NCI-H2081 (cell line): ENCODE data around the gene FRAS1.
"Not testable (repeated sequence)": the region's sequence is repeated elsewhere in the genome, so short reads cannot be mapped to it uniquely, and the experiment has no call there.

Experiments
- DNase-seq, 2 experiments: peaks; one replicate each; lab custom pipeline; 2025; lab: John Stamatoyannopoulos, UW

Gene FRAS1

GRCh38 chr4:78325271-78326157 lies 268.4 kb downstream of the FRAS1 start:
- no peak for DNase-seq

GRCh38 chr4:78328591-78328990 lies 271.5 kb downstream of the FRAS1 start:
- DNase-seq: not testable (repeated sequence)

DNA sequence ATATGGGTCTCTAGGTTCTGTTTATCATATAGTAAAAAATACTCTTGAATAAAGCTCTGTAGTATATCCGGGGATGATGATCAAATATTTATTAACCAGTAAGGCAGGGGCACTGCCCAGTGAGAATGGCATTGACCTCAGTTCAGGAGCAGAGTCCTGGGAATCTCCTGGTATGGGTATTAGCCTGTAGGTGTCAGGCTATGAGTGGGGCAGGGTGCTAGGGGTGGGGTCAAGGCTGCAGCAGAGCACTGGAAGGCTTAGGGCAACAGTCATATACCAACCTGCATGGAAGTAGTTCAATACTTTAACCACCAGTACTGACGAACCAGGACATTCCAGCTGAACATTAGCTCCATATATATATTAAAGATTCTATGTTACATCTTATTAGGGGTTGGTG lies 274.1 kb downstream of the FRAS1 start:
- DNase-seq: no peak

DNA sequence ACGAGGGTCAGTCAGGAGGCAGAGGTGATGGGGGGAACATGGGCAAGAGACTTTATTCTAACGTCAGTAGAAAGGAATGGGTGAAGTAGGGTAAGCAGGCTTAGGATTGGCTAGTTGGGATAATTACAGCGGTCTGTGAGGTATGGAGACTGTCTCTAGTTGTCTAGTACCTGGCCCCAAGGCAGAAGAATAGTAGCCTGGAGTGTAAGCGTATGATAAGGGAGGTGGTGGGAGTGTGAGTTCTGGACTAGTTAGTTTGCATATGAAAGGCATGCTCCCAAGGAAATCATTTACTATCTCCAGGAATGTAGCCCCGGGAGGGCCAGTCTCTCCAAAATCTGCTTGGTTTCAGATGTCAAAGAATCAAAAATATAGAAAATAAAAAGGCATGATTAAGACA lies 274.8 kb downstream of the FRAS1 start:
- no peak for DNase-seq

- no peak for DNase-seq
Observed at GRCh38 chr4:78332976-78333375, 275.9 kb downstream of the FRAS1 start.

GRCh38 chr4:78336093-78336943 lies 279.2 kb downstream of the FRAS1 start:
- no peak for DNase-seq

DNA sequence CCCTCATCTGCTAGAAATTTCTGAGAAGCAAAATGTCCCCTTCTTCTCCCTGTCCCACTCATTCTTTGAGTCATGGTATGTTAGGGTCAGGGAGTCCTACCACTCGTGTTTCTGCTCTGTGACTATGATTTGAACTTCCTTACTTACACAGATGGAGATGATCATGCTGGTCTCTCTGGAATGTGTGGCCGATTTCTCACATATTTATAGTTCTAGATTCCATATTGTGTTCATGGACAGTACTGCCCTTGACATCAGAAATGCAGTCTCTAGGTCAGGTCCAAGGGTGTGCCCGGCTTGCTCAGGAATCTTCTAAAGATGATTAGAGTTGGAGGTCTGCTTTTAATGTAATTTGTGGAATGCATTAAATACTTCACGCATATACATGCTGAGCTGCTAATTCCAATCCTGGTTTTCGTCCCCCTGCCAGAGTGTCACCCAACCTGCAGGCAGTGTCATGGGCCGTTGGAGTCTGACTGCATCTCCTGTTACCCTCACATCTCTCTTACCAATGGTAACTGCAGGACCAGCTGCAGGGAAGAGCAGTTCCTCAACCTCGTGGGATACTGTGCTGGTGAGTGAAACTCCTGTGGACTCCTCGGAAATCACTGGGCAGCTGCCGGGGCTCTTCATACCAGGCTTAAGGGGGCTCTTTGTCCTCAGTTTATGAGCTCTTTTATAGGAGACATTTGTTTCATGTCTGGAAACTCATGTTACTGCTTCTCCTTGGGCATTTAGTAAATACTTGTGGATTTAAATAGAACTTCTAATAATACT lies 280.3 kb downstream of the FRAS1 start:
- no peak for DNase-seq

DNA sequence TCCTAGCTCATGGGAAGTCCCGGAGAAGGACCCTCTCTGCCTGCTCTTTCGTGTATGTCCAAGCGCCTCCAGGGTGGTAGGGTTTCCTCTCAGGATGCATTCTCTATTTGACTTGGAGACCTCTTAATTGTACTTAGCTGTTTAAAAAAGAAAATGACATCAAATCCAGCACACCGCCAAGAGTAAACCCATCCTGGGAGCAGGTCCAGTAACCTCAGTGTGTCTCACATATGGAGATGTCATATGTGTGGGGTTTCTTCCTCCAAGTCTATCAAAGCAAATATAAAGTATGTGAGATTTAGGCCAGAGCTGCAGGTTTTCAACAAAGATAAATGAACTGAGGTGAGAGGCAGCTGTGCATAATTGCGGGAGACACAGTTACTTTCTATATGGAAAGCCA lies 285.0 kb downstream of the FRAS1 start:
- no peak for DNase-seq

- no peak for DNase-seq
Observed at GRCh38 chr4:78343682-78344081, 286.6 kb downstream of the FRAS1 start.

- no peak for DNase-seq
Observed at GRCh38 chr4:78345237-78345636, 288.1 kb downstream of the FRAS1 start.

DNA sequence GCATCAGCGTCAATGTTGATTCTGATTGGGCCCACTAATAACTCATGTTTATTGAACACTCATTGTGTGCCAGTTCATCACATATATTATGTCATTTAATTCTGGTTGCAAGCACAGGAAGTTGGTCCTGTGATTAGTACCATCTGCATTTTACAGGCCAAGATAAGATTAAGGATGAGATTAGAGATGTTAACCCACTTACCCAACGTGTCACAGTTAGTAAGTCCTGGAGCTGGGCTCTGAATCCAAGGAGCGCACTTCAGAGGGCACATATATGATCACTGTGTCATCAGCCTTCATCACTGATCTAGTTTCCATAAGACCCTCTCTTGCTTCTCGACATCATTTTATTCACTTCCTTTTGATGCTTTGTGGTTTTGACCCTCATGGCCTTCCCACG lies 289.1 kb downstream of the FRAS1 start:
- no peak for DNase-seq

DNA sequence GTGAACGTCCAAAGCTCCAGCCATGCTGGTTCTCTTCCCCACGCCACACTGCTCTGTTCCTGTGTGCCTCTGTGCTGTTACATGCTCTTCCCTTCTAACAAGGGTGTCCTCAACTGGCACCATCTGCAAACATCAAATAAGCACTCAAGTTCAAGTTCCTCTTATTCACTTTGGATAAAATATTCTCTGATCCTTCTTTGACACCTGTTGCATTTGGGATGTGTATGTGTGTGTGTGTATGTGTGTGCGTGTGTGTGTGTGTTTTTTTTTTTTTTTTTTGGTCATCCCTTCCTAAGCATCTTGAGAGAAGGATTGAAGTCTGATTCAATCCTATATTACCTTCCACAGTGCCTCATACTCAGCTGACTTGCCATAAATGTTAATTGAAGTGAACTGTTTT lies 290.4 kb downstream of the FRAS1 start:
- no peak for DNase-seq

- DNase-seq: no peak
Observed at GRCh38 chr4:78353921-78354320, 296.8 kb downstream of the FRAS1 start.

- no peak for DNase-seq
Observed at GRCh38 chr4:78354782-78355181, 297.7 kb downstream of the FRAS1 start.

GRCh38 chr4:78355306-78355705 lies 298.2 kb downstream of the FRAS1 start:
- no peak for DNase-seq

DNA sequence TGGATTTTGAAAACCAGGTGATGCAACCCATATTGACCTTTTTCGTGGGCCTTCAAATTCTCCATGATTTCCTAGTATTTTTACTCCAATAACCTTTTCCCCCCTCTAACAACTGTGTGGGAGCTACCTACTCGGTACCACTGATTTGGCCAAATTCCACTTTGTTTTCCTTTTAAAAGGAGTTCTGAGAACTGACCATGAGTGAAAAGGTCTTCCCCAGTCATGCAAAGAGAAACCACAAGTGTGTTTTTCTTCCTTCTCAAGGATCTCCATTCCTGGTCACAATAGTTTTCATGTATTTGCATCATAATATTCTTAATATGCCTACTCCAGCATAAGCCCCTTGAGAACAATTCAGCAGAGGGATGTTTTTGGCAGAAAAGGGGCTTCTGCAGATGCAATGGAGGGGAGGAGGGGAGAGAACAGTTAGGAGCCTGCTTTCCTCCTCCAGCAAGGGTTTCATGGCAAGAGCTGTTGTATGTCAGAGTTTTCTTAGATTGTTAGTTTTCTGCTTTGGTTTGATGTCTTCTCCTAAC lies 299.2 kb downstream of the FRAS1 start:
- no peak for DNase-seq

DNA sequence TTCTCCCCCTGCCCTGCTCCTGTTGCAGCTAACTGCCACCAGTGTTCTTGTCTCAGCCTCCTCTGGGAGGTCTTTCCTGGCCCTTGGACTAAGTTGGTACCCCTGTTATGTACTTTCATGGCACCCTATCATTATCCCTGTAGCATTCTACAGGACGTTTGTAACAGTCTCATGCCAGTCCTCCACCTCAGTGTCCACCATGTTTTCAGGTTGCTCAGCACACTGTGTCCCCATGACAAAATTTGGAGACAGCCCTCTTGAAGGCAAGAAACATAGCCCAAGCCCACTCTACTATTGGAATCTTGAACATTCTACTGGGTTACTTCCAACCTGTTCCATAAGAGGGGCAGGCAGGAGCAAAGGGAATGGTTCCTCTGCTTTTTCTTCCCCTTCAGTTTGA lies 300.0 kb downstream of the FRAS1 start:
- DNase-seq: no peak

GRCh38 chr4:78360466-78360865 lies 303.3 kb downstream of the FRAS1 start:
- peak in 1 of 2 experiments; percentile 62 for DNase-seq

- no peak for DNase-seq
Observed at GRCh38 chr4:78361621-78362120, 304.5 kb downstream of the FRAS1 start.

DNA sequence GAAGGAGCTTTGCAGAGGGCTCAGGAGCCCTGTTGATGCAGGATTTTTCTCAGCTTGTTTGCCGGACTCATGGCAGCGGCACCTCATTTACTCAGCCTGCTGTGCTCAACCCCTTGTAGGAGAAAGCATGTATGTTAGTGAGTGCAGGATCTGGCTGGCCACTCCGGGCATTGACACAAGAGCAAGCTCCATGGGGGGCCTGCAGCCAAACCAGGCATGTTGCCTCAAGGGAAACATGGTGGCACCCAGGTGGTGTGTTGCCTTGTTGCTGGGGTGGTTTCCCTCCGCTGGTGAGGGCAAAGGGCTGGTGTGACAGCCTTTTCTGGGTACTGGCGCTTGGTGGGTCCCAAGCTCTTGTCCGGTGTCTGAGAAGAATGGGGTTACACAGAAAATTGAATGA lies 305.2 kb downstream of the FRAS1 start:
- no peak for DNase-seq

DNA sequence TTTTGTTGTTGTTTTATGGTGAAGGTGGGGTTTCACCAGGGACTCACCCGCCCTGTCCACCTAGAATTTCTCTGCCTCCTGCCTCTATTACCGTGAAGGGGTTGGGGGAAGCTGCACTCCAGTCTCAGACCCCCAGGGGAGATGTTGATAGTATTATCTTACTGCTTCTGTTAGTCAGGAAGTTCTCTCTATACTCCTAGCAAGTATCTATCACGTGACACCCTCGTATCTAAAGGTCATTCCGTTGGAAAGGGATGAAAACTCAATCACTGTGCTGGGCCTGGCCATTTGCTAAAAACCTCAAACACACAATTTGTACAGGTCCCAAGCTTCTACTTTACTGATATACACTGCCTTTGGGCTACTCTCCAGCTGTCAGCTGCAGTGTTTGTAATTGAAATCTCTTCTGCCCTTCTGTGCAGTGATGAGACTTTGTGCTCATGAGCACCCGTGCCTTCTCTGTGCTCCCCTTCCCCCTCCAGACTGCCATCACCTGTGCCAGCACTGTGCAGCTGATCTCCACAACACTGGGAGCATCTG lies 306.0 kb downstream of the FRAS1 start:
- DNase-seq: no peak

DNA sequence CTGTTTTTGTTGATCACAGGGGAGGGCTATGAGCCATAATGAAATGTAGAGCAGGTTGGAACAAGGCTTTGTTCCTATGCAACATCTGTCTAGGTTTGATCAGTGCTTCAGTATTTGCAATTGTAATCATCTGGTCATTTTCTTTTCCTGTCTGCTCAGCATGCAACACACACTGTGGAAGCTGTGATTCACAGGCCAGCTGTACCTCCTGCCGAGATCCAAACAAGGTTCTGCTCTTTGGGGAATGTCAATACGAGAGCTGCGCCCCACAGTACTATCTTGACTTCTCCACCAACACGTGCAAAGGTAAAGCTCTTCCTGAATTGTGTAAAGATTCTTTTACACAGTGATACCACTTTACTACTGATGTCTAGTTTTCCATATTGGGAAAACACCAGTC lies 312.6 kb downstream of the FRAS1 start:
- peak; percentile 53 to 84 for DNase-seq
